SK-N-SH treated with all-trans-retinoic acid at 6 μM for 48 hours (cell line): ENCODE data around the gene PCMTD2.

Experiments
- CREB5 ChIP-seq: fragments of 250-450 bp; sonication (Bioruptor Pico); IDR thresholded peaks from 2 replicates; pipeline ENCODE4 v1.5.1; 2020; ENCODE audit warnings: low read depth, mild to moderate bottlenecking, moderate library complexity
- CSDC2 ChIP-seq: fragments of 250-450 bp; sonication (Bioruptor Pico); IDR thresholded peaks from 2 replicates; pipeline ENCODE4 v1.5.0; 2020; ENCODE audit warnings: mild to moderate bottlenecking, moderate library complexity
- ESRRG ChIP-seq: fragments of 250-450 bp; sonication (Bioruptor Pico); IDR thresholded peaks from 2 replicates; pipeline ENCODE4 v1.6.1; 2021; ENCODE audit warnings: mild to moderate bottlenecking
- GLIS3 ChIP-seq: fragments of 250-450 bp; sonication (Bioruptor Pico); IDR thresholded peaks from 2 replicates; pipeline ENCODE4 v1.5.0; 2020; ENCODE audit warnings: mild to moderate bottlenecking, moderate library complexity
- OSR1 ChIP-seq: fragments of 250-450 bp; sonication (Bioruptor Pico); IDR thresholded peaks from 2 replicates; pipeline ENCODE4 v1.8.0; 2022; ENCODE audit warnings: moderate library complexity, mild to moderate bottlenecking, inconsistent platforms
- PATZ1 ChIP-seq: fragments of 250-450 bp; sonication (Bioruptor Pico); IDR thresholded peaks from 2 replicates; pipeline ENCODE4 v1.8.0; 2020; ENCODE audit warnings: mild to moderate bottlenecking, moderate library complexity, borderline replicate concordance
- PPARA ChIP-seq: fragments of 250-450 bp; sonication (Bioruptor Pico); IDR thresholded peaks from 2 replicates; pipeline ENCODE4 v1.5.0; 2020; ENCODE audit warnings: mild to moderate bottlenecking, borderline replicate concordance
- TCF4 ChIP-seq: fragments of 250-450 bp; sonication (Bioruptor Pico); IDR thresholded peaks from 2 replicates; pipeline ENCODE4 v1.8.0; 2021; ENCODE audit warnings: mild to moderate bottlenecking, moderate library complexity, borderline replicate concordance
- ZFP30 ChIP-seq: fragments of 450-650 bp; formaldehyde crosslinking; IDR thresholded peaks from 2 replicates; pipeline ENCODE4 v1.5.0; 2022; ENCODE audit warnings: mild to moderate bottlenecking, moderate library complexity
- ZNF70 ChIP-seq: fragments of 450-650 bp; formaldehyde crosslinking; IDR thresholded peaks from 2 replicates; pipeline ENCODE4 v1.5.0; 2020; ENCODE audit warnings: mild to moderate bottlenecking, moderate library complexity

- TF ChIP-seq ZFP30 (CRISPR knock-in tag) (no peak), GLIS3 (no peak), CREB5 (CRISPR knock-in tag) (no peak), PPARA (CRISPR knock-in tag) (no peak), PATZ1 (no peak), OSR1 (no peak), ZNF70 (CRISPR knock-in tag) (no peak), CSDC2 (CRISPR knock-in tag) (no peak), TCF4 (CRISPR knock-in tag) (no peak), ESRRG (CRISPR knock-in tag) (no peak)
These were observed 24.9 kb upstream of the PCMTD2 start for GRCh38 chr20:64230461-64231145.
